Renal cortex interstitium (tissue), 11 donors: ENCODE results near the gene TJAP1. TPM values are rescaled to one million over a fixed set of nuclear protein-coding genes. Genes with fewer than 3 reads are reported as not detected.
"Not testable (repeated sequence)": the region's sequence is repeated elsewhere in the genome, so short reads cannot be mapped to it uniquely, and the experiment has no call there.

ENCODE experiments used
- DNase-seq, 11 donors: peaks; one replicate each; pipeline ENCODE4 v3.0.0-alpha.2; 2013; ENCODE audit warnings: low read depth in 9 of 11, low spot score in 4 of 11; ENCODE audit errors: extremely low read depth in 1 of 11
- polyA plus RNA-seq, 3 donors: library from polyadenylated mRNA; unstranded; fragments of 120-200 nt; gene quantifications; one replicate each; pipeline ENCODE4 v1.2.1, GENCODE V29; 2013; ENCODE audit not compliant: insufficient read length in 3 of 3

Gene TJAP1
- polyA plus RNA-seq, 3 donors, result 36.0 to 46.3 (median 39.8) TPM

GRCh38 chr6:43495409-43495941, 18.1 kb downstream of the TJAP1 start:
- DNase-seq, result no peak

- DNase-seq, result no peak
These were observed 19.2 kb downstream of the TJAP1 start for GRCh38 chr6:43496370-43497128.

GRCh38 chr6:43497129-43497396, 19.7 kb downstream of the TJAP1 start:
- DNase-seq, result no peak

GRCh38 chr6:43497689-43498088, 20.3 kb downstream of the TJAP1 start:
- DNase-seq, result no peak

- DNase-seq, result not testable (repeated sequence)
These were observed 20.9 kb downstream of the TJAP1 start for GRCh38 chr6:43498291-43498690.

GRCh38 chr6:43499028-43499815, 21.9 kb downstream of the TJAP1 start:
- DNase-seq, result no peak

- DNase-seq, result no peak
These were observed 23.6 kb downstream of the TJAP1 start for GRCh38 chr6:43500921-43501320.

- no peak for DNase-seq
These were observed 25.3 kb downstream of the TJAP1 start for GRCh38 chr6:43502666-43503065.

GRCh38 chr6:43503443-43503842, 26.1 kb downstream of the TJAP1 start:
- no peak for DNase-seq

GRCh38 chr6:43504756-43505593, 27.6 kb downstream of the TJAP1 start:
- no peak for DNase-seq

GRCh38 chr6:43505718-43506117, 28.3 kb downstream of the TJAP1 start:
- DNase-seq, result no peak

- no peak for DNase-seq
These were observed 28.8 kb downstream of the TJAP1 start for GRCh38 chr6:43506171-43506570.

- DNase-seq, result peak; percentile 56 to 83 (median 75)
These were observed 29.5 kb downstream of the TJAP1 start for GRCh38 chr6:43506667-43507471.

GRCh38 chr6:43508481-43509141, 31.2 kb downstream of the TJAP1 start:
- DNase-seq, result no peak

GRCh38 chr6:43509142-43509983, 32.0 kb downstream of the TJAP1 start:
- no peak for DNase-seq

- DNase-seq, result peak in 10 of 11 donors; percentile 44 to 76 (median 61)
These were observed 32.8 kb downstream of the TJAP1 start, which contains the start of gene LRRC73 for GRCh38 chr6:43509984-43510826. Gene LRRC73, minus strand, starts transcription at chr6:43510346. Its CDS starts 561 bp downstream, at chr6:43509785.
